Endometrial microvascular endothelial cells (primary cell): Measurements from ENCODE around the gene INTS3. TPM values are rescaled to one million over a fixed set of nuclear protein-coding genes. Genes with fewer than 3 reads are reported as not detected.
"Not testable (repeated sequence)": the region's sequence is repeated elsewhere in the genome, so short reads cannot be mapped to it uniquely, and the experiment has no call there.

Experiments used
- in situ Hi-C: cut with HindIII; loops from 2 replicates; pipeline ENCODE4 v1.10.0; 2017; ENCODE audit warnings: low sequenced_read_pairs, low pct_unique_long_range_greater_than_20kb; ENCODE audit errors: inconsistent ontology term
- total RNA-seq: library from RNA; depleted of rRNA; stranded (reverse); fragments of >200 nt; gene quantifications from one replicate; pipeline ENCODE4 v1.2.3, GENCODE V29; 2015; ENCODE audit errors: inconsistent ontology term

Gene INTS3
- total RNA-seq, 1 donor from 2014 or later, result 21.0 TPM

DNA sequence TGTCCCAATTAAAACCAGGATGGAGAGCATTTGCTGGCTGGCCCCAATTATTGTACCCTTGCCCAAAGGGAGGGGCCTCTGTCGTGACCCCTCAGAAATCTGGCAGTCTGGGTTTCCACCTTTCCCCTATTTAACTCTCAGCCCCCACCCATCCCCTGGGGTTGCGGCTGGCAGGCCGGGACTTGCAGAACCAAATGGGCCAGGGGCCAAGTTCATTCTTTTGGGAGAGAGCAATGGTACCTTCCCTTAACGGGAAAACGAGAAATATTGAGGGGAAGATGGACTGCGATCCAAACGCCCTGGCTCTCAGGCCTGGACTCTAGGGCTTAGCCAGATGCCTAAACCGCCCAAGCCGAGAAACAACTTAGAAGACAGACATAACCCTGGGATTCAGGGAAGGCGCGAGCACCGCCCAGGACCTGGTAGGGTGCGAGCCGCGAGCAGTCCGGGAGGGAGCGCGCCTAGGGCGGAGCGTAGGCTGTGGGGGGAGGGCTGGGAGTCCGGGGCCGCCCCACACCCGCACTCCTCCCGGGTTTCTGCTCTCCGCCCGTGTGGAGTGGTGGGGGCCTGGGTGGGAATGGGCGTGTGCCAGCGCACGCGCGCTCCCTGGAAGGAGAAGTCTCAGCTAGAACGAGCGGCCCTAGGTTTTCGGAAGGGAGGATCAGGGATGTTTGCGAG lies 47.1 kb downstream of the INTS3 start, which contains the start of gene SLC27A3:
SLC27A3 (plus strand) TSS at position 628 of the 678 bp plus-strand sequence. CDS start 91 bp downstream, outside the sequence.
- in situ Hi-C loops, result no loop called here

GRCh38 chr1:153775458-153776327 lies 47.8 kb downstream of the INTS3 start:
- in situ Hi-C loops, result no loop called here

DNA sequence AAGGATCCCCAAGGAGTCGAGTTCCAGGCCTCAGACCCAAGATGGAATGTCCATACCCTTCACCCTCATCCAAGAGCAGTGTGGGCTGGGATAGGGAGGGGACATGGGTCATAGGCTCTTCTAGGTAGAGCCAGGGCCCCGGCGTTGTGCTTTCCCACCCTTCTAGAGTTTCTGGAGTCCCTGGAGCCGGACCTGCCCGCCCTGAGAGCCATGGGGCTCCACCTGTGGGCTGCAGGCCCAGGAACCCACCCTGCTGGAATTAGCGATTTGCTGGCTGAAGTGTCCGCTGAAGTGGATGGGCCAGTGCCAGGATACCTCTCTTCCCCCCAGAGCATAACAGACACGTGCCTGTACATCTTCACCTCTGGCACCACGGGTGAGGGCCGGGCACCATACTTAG lies 48.5 kb downstream of the INTS3 start:
- in situ Hi-C loops, result no loop called here

DNA sequence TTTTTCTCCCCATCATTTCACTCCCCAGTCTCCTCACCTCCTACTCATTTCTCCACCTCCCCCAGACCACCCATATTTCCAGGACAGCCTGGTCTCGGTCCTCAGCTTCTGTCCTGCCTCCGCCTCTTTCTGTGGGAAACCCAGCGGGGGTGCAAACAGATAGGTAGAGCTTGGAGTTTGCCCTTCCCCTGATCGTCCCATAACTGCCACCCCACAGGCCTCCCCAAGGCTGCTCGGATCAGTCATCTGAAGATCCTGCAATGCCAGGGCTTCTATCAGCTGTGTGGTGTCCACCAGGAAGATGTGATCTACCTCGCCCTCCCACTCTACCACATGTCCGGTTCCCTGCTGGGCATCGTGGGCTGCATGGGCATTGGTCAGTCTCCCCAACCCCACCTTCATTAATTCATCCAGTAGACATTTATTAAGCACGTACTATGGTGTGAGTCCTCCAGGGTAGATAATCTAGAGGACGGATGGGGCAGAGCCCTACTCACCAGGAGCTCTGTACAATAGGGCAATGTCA lies 49.1 kb downstream of the INTS3 start:
- in situ Hi-C loops, result no loop called here

GRCh38 chr1:153777648-153778047 lies 49.8 kb downstream of the INTS3 start:
- in situ Hi-C loops, result no loop called here

- in situ Hi-C loops, result no loop called here
Measured at GRCh38 chr1:153778051-153778823, 50.4 kb downstream of the INTS3 start.

DNA sequence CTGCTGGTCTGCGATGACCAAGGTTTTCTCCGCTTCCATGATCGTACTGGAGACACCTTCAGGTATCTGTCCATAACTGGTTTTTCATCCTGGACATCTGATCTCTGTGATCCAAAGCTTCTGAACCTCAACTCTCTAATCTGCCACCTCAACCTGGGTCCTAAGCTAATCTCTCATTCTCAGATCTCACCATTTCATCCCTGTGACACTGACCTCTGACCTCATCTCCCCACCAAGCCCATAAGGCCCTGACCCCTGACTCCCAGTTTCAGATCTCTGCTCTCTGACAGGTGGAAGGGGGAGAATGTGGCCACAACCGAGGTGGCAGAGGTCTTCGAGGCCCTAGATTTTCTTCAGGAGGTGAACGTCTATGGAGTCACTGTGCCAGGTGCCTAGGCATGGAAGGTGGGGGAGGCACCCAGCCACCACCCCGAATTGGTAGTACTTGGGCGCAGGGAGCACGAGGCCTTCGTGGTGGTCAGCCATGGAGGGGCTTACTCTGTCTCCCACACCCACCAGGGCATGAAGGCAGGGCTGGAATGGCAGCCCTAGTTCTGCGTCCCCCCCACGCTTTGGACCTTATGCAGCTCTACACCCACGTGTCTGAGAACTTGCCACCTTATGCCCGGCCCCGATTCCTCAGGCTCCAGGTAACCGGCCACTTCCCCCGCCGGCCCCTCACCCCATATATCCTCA lies 51.1 kb downstream of the INTS3 start:
- in situ Hi-C loops, result no loop called here

DNA sequence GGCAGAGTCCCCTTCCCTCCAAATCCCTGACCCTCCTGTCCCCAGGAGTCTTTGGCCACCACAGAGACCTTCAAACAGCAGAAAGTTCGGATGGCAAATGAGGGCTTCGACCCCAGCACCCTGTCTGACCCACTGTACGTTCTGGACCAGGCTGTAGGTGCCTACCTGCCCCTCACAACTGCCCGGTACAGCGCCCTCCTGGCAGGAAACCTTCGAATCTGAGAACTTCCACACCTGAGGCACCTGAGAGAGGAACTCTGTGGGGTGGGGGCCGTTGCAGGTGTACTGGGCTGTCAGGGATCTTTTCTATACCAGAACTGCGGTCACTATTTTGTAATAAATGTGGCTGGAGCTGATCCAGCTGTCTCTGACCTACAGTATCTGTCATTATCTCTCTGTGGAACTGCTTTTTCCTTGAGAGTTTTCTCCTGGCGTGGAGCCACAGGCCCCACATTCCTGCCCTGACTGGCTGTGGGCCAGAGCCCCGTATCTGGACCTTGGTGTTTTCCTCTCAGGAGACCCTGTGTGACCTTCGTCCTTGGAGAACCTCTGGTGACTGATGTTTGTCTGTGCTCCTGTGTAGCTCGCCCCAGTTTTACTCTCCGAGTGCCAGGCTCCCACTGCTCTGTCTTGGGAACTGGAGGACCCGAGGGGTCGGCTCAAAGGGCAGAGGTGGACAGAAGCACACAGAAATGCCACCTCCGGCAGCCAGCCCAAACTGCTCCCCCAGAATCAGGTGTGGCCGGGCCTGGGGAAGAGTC lies 52.1 kb downstream of the INTS3 start:
- in situ Hi-C loops, result no loop called here

DNA sequence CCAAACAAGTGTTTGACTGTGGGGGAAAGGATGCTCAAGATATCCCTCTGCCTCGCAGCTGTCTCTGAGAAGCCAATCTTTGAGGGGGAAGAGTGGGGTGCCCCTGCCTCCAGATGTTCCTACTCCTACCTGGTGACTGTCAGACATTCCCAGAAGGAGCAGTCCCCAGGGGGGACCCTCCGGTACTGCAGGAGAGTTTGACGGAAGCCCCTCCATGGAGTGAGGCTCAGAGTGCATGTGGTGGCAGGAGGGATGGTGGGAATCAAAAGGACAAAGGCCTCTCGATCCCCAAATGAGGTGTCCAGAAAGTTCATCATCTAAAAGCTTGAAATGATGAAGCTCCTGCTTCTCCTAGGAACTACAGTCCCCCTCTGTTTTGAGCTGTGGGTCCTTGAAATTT lies 52.7 kb downstream of the INTS3 start:
- in situ Hi-C loops, result no loop called here

- in situ Hi-C loops, result not testable (repeated sequence)
Measured at GRCh38 chr1:153782648-153783047, 54.8 kb downstream of the INTS3 start.

- in situ Hi-C loops, result no loop called here
Measured at GRCh38 chr1:153783233-153784190, 55.7 kb downstream of the INTS3 start.

- in situ Hi-C loops, result no loop called here
Measured at GRCh38 chr1:153786038-153786790, 58.4 kb downstream of the INTS3 start.

- in situ Hi-C loops, result no loop called here
Measured at GRCh38 chr1:153789478-153790034, 61.7 kb downstream of the INTS3 start.

DNA sequence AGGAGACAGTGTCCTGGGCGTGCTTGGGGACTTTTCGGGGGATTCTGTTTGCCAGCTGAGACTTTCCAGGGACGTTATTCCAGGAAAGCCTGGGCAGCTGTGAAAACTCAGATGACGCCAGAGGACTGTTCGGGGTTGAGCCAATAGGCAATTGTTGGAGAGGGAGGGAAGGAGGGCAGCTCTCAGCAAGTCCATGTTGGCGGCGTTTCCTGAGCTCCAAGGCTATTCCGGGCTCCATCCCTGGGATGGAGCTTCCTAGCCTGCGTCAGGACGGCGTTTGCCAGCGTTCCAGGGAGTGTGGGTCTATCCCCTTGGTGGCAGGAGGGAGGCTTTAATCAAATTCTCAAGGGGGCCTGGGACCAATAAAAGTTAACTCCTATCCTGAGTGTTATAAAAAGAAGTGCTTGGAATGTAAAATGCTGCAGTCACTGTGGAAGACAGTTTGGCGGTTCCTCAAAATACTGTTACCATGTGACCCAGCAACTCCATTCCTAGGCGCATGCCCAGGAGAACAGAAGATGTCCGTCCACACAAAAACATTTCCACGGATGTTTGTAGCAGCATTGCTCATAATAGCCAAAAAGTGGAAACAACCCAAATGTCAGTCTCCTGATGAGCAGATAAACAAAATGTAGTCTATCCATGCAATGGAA lies 62.6 kb downstream of the INTS3 start:
- in situ Hi-C loops, result no loop called here

GRCh38 chr1:153790966-153791647 lies 63.3 kb downstream of the INTS3 start:
- in situ Hi-C loops, result no loop called here
